ENCODE data around the gene RNF213.

The RNF213 gene

GRCh38 chr17:80229011-80229410, 31.6 kb upstream of the RNF213 start (continued):
- TF ChIP-seq EGR2 (tag by site-specific recombination; IDR thresholded peaks at IDR 0.05; ENCODE audit: low read depth) (no peak), SCRT2 (tag by site-specific recombination; IDR thresholded peaks at IDR 0.05) (no peak), ZBTB44 (tag by site-specific recombination; IDR thresholded peaks at IDR 0.05) (no peak), KLF16 (tag by site-specific recombination; IDR thresholded peaks at IDR 0.05) (no peak), ZNF558 (tag by site-specific recombination; IDR thresholded peaks at IDR 0.05) (no peak)
- TF ChIP-seq, protein P1, sequence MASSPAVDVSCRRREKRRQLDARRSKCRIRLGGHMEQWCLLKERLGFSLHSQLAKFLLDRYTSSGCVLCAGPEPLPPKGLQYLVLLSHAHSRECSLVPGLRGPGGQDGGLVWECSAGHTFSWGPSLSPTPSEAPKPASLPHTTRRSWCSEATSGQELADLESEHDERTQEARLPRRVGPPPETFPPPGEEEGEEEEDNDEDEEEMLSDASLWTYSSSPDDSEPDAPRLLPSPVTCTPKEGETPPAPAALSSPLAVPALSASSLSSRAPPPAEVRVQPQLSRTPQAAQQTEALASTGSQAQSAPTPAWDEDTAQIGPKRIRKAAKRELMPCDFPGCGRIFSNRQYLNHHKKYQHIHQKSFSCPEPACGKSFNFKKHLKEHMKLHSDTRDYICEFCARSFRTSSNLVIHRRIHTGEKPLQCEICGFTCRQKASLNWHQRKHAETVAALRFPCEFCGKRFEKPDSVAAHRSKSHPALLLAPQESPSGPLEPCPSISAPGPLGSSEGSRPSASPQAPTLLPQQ (tag by site-specific recombination; IDR thresholded peaks at IDR 0.05), result no peak

DNA sequence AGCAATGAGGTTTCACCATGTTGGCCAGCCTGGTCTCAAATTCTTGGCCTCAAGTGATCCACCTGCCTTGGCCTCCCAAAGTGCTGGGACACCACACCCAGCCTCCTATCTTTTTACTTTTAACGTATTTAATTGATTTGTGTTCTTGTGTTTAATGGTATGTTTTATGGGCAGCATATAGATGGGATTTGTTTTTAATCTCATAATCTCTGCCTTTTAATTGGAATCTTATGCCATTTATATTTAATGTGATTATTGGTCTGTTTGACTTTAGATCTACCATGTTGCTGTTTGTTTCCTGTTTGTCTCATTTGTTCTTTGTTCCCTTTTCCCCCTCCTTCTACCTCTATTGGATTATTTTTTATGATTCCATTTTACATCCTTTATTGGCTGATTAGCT, 28.2 kb upstream of the RNF213 start:
- CTCF ChIA-PET, result no interaction called here
- POLR2A ChIA-PET, result no interaction called here
- Histone ChIP-seq H3K9me3 (ENCODE audit: control insufficient read depth, insufficient read depth, low read depth, low read length) (no peaks in the 10 kb centered on the region), H3K4me3 (ENCODE audit: low read depth, low read length) (no peak overlapping the region), H3K36me3 (ENCODE audit: control insufficient read depth in 2 of 2, insufficient read depth in 1 of 2, low read length in 2 of 2) (peaks cover 24 to 70% of the 10 kb centered on the region in 2 experiments), H3K27ac (ENCODE audit: extremely low read depth, low read depth, low read length) (no peak overlapping the region), H3K4me1 (ENCODE audit: control insufficient read depth, insufficient read depth, low read length) (no peaks in the 10 kb centered on the region)
- TF ChIP-seq ZNF560 (tag by site-specific recombination; IDR thresholded peaks at IDR 0.05; ENCODE audit: borderline replicate concordance) (no peak), ZNF776 (tag by site-specific recombination; IDR thresholded peaks at IDR 0.05; ENCODE audit: borderline replicate concordance) (no peak), HOXA7 (CRISPR knock-in tag; IDR thresholded peaks at IDR 0.05; ENCODE audit: borderline replicate concordance) (no peak), ZSCAN23 (tag by site-specific recombination; IDR thresholded peaks at IDR 0.05) (no peak), ZNF658 (tag by site-specific recombination; IDR thresholded peaks at IDR 0.05) (no peak), ZIC2 (tag by site-specific recombination; IDR thresholded peaks at IDR 0.05) (no peak), ZBTB7A (tag by site-specific recombination; IDR thresholded peaks at IDR 0.05; ENCODE audit: low read depth) (no peak), ZNF561 (tag by site-specific recombination; IDR thresholded peaks at IDR 0.05; ENCODE audit: borderline replicate concordance) (no peak), SETDB1 (IDR thresholded peaks at IDR 0.05; ENCODE audit: insufficient read length, low read length) (peak; percentile 95), OSR2 (tag by site-specific recombination; IDR thresholded peaks at IDR 0.05) (no peak), PBX3 (CRISPR knock-in tag; IDR thresholded peaks at IDR 0.05) (no peak), ZNF211 (tag by site-specific recombination; IDR thresholded peaks at IDR 0.05; ENCODE audit: low read depth) (no peak), ZNF544 (tag by site-specific recombination; IDR thresholded peaks at IDR 0.05) (no peak), SP3 (tag by site-specific recombination; IDR thresholded peaks at IDR 0.05) (no peak), ZNF202 (tag by site-specific recombination; IDR thresholded peaks at IDR 0.05; ENCODE audit: borderline replicate concordance) (no peak), ZNF629 (tag by site-specific recombination; IDR thresholded peaks at IDR 0.05) (no peak), ZNF473 (tag by site-specific recombination; IDR thresholded peaks at IDR 0.05) (no peak), ZNF341 (tag by site-specific recombination; IDR thresholded peaks at IDR 0.05; ENCODE audit: low read depth) (no peak)
- TF ChIP-seq, protein P2, sequence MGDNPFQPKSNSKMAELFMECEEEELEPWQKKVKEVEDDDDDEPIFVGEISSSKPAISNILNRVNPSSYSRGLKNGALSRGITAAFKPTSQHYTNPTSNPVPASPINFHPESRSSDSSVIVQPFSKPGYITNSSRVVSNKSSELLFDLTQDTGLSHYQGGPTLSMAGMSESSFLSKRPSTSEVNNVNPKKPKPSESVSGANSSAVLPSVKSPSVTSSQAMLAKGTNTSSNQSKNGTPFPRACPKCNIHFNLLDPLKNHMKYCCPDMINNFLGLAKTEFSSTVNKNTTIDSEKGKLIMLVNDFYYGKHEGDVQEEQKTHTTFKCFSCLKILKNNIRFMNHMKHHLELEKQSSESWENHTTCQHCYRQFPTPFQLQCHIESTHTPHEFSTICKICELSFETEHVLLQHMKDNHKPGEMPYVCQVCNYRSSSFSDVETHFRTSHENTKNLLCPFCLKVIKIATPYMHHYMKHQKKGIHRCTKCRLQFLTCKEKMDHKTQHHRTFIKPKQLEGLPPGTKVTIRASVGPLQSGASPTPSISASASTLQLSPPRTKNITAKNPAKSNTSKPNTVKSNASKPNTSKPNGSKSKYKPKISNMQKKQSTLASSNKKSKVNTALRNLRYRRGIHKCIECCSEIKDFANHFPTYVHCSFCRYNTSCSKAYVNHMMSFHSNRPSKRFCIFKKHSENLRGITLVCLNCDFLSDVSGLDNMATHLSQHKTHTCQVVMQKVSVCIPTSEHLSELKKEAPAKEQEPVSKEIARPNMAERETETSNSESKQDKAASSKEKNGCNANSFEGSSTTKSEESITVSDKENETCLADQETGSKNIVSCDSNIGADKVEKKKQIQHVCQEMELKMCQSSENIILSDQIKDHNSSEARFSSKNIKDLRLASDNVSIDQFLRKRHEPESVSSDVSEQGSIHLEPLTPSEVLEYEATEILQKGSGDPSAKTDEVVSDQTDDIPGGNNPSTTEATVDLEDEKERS (tag by site-specific recombination; IDR thresholded peaks at IDR 0.05), result peak; percentile 95
- TF ChIP-seq, protein P3, sequence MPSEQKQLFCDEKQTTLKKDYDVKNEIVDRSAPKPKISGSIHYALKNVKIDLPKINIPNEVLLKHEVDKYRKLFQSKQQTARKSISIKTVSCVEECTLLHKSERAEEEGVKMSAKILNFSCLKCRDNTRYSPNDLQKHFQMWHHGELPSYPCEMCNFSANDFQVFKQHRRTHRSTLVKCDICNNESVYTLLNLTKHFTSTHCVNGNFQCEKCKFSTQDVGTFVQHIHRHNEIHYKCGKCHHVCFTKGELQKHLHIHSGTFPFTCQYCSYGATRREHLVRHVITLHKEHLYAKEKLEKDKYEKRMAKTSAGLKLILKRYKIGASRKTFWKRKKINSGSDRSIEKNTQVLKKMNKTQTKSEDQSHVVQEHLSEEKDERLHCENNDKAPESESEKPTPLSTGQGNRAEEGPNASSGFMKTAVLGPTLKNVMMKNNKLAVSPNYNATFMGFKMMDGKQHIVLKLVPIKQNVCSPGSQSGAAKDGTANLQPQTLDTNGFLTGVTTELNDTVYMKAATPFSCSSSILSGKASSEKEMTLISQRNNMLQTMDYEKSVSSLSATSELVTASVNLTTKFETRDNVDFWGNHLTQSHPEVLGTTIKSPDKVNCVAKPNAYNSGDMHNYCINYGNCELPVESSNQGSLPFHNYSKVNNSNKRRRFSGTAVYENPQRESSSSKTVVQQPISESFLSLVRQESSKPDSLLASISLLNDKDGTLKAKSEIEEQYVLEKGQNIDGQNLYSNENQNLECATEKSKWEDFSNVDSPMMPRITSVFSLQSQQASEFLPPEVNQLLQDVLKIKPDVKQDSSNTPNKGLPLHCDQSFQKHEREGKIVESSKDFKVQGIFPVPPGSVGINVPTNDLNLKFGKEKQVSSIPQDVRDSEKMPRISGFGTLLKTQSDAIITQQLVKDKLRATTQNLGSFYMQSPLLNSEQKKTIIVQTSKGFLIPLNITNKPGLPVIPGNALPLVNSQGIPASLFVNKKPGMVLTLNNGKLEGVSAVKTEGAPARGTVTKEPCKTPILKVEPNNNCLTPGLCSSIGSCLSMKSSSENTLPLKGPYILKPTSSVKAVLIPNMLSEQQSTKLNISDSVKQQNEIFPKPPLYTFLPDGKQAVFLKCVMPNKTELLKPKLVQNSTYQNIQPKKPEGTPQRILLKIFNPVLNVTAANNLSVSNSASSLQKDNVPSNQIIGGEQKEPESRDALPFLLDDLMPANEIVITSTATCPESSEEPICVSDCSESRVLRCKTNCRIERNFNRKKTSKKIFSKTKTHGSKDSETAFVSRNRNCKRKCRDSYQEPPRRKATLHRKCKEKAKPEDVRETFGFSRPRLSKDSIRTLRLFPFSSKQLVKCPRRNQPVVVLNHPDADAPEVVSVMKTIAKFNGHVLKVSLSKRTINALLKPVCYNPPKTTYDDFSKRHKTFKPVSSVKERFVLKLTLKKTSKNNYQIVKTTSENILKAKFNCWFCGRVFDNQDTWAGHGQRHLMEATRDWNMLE (tag by site-specific recombination; conservative IDR thresholded peaks at IDR 0.05; ENCODE audit: low read depth), result no peak

All from HEK293 (cell line).